NCI-H146 treated with DMSO at 0.1 percent for 48 hours (cell line): Measurements from ENCODE around the gene LGMN.
"Not testable (repeated sequence)": the region's sequence is repeated elsewhere in the genome, so short reads cannot be mapped to it uniquely, and the experiment has no call there.

Source experiments
- DNase-seq: peaks from one replicate; lab custom pipeline; 2025; ENCODE audit not compliant: unreplicated experiment; lab: John Stamatoyannopoulos, UW

LGMN gene

DNA sequence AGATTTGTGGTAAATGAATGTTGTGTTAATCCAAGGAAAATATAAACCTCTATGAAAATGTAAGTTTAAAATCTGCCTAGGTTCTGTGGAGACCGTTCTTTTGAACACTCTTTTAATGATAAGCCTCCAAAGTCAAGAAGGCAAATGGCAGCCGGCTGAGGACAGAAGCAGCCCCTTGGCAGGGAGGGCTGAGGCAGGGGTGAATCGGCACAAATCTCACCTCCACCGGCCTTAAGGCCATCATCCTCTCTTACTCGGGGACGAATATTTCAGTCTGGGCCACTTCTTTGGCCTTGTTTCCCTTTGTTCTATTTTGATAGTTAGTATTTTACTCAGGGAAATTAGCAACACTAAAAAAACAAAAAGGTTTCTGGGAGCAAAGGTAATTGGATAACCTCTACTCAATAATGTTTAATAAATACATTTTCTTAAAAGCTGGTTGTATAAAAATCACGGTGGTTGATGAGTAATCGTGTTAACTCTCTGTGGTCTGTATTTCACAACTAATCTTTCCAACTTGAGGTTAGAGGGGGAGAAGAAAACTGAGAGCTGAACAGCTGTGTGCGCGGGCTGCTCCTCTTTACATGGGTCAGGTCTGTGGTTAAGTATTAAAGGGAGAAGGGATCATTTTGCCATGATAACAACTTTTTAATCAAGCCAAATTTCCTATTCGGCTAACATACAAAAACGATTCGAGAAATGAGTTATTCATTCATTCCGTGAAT is 18.6 kb downstream of the LGMN start:
- DNase-seq = no peak

DNA sequence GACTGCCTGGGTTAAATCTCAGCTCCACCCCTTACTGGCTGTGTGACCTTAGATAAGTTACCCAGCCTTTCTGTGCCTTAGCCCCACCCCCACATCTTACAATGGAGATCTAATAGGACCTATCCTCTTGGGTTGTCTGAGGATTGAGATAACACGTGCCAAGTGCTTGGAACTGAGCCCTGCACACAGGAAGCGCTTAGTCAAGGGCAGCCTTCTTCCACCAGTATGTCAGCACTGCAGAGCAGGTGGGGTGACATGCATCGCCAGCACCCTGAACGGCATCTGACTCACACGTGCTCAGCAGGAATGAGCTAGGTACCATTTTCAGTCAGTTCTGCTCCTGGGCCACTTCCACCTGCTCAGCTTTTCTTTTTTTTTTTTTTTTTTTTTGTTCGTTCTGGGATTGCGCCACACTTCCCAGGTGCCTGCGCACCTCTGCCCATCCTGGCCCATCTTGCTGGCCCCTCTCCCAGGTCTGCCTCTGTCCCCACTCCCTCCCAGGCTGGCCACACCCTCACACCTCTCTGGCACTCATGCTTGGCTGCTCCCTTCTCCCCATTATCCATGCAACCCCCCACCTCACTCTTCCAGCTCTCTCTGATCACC is 19.6 kb downstream of the LGMN start:
- no peak for DNase-seq

GRCh38 chr14:92726933-92727262 is 21.5 kb downstream of the LGMN start:
- DNase-seq = no peak

DNA sequence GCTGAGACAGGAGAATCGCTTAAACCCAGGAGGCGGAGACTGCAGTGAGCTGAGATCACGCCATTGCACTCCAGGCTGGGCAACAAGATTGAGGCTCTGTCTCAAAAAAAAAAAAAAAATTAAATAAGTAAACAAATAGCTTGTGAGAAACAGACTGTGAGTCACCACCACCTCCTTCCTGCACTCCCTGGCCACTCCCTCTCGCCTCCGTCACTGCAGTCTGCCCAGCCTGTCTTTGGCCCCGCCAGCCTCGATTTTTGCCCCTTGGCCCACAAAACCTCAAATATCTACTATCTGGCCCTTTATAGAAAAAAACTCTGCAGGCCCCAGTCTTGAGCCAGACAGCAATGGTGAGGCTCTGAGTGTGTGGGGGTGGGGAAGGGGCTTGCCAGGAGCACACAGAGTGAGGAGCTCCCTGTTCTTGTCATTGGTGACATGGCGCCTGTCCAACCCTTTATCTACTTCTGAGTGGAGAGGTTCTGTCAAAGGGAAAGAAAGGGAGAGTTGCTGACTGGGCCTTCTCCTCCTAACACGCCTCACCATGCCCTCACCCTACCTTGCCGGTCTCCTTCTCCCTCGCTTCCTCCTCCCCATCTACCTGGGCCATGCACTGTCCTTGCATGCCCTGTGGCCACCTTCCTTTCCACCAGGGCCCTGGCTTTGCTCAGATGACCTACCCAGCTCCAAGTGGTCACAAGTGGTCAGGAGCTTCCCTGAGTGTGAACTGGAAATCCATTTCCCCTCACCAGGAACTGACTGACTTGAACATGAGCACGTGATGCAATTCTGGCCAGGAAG is 22.1 kb downstream of the LGMN start:
- no peak for DNase-seq

- DNase-seq = no peak
Observed at GRCh38 chr14:92724516-92725340, 23.7 kb downstream of the LGMN start.

GRCh38 chr14:92719890-92720323 is 28.5 kb downstream of the LGMN start:
- DNase-seq = no peak

DNA sequence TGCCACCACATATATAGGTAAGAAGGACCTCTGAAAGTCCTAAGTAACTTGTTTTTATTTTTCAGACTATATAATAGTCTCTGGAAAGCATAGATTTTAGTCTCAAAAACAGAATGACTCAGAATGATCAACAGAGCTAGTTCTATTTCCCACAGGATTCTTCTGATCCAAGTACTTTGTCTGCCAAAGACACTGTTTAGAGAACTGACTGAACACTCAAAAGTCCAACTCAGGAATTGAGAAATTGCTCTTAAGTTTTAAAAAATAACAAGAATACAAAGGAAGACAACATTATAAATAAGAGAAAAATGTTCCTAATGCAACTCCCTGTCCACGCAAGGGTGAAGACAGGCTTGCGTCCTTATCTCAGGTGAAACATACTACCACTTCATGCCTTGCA is 29.0 kb downstream of the LGMN start:
- no peak for DNase-seq

- no peak for DNase-seq
Observed at GRCh38 chr14:92718664-92719063, 29.8 kb downstream of the LGMN start.

DNA sequence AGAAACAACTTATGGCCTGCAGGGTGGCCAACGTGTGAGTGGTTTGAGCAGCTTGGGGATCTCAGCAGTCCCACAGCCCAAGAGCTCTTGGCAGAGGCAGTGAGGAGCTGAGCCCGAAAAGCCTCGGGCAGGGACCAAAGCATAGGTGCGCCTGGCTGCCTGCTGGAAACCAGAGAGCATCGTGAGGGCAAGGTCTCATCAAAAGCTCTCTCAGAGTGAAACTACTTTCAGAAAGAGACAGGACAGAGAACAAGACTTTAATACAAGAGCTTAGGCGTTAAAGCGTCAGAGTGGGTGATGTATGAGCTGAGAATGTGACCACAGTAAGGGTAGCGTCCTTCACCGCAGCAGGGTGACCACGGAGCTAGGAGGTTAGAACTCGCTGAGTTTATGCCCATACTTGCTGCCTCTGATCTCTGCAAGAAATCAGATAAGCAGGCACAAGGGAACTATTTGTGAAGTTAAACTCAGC is 30.8 kb downstream of the LGMN start:
- no peak for DNase-seq

DNA sequence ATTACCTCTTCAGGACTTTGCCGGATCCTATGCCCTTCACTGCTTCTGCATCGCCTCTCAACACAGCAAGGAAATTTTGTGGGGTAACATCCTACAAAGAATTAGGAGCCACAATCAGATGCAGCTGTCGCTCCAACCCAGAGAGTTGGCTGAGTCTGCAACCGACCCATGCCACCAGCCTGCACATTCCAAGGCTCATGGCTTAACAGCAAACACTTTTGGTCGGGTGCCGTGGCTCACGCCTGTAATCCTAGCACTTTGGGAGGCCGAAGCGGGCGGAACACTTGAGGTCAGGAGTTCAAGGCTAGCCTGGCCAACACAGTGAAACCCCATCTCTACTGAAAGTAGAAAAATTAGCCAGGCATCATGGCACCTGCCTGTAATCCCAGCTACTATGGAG is 32.3 kb downstream of the LGMN start:
- no peak for DNase-seq

- not testable (repeated sequence) for DNase-seq
Observed at GRCh38 chr14:92714739-92715307, 33.6 kb downstream of the LGMN start.

DNA sequence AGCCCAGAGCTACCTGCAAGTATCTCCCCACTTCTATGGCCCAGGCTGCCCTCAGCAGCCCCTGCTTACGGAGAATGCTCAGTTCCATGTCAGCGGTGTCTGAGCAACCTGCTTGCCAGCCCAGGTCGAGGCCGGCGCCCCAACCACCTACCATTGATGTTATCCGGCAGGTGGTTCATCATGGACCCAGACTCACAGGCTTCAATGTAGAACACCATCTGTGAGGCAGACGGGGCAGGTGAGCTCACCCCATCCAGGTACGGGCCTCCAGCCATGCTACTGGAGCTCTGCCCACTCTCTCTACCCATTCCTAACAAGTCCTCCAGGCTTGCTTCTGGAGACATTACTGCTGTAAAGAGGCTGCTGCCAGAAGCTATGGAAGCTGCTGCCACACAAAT is 35.8 kb downstream of the LGMN start:
- DNase-seq = no peak

DNA sequence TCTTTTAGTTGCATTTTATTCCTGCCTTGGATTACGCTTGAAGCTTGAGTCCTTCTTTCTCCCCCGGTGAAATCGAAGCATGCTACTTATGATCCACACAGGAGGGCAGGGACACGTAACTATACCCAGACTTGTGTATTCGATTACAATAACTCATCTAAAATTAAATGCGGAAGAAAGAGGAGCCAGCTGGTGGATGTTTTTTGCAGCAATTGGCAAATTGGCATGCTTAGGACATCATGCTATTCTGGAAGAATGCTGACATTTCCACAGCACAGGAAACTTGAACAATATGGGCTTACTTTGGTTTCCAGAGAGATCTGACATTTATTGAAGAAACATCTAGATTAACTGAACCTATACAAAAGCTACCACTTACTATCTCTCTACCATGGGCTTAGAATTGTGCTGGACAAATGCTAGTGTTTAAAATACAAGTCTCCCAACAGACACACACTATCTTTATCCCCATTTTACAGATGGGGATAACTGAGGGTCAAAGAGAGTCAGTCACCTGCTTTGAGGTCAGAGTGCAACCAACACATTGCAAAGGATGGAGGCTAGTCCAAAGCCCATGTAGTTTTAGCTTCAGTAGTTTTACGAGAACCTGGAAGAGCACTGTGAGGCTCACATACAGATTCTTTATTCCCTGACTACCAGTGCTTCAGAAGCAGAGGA is 36.3 kb downstream of the LGMN start:
- DNase-seq = no peak

- no peak for DNase-seq
Observed at GRCh38 chr14:92710001-92710341, 38.5 kb downstream of the LGMN start.

GRCh38 chr14:92709340-92710000 is 39.0 kb downstream of the LGMN start:
- no peak for DNase-seq

GRCh38 chr14:92706386-92706785 is 42.0 kb downstream of the LGMN start:
- no peak for DNase-seq

DNA sequence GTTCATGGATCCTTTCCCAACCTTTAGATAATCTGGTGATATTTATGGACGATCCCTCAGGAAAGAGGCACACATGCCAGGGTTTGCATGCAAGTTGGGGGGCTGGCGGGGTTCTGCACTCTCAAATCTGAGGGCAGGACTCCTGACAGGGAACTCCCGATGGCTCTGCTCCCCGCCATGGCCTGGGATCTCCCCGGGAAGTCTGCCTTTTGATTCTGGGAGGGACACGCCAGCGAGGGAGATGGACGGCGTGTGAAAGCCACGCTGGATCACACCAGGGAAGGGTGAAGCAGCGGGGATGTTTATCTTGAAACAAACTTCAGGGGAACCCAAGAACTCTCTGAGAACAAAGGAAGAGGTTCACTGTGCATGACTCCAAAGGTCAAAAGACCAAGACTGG is 43.6 kb downstream of the LGMN start:
- DNase-seq = no peak

DNA sequence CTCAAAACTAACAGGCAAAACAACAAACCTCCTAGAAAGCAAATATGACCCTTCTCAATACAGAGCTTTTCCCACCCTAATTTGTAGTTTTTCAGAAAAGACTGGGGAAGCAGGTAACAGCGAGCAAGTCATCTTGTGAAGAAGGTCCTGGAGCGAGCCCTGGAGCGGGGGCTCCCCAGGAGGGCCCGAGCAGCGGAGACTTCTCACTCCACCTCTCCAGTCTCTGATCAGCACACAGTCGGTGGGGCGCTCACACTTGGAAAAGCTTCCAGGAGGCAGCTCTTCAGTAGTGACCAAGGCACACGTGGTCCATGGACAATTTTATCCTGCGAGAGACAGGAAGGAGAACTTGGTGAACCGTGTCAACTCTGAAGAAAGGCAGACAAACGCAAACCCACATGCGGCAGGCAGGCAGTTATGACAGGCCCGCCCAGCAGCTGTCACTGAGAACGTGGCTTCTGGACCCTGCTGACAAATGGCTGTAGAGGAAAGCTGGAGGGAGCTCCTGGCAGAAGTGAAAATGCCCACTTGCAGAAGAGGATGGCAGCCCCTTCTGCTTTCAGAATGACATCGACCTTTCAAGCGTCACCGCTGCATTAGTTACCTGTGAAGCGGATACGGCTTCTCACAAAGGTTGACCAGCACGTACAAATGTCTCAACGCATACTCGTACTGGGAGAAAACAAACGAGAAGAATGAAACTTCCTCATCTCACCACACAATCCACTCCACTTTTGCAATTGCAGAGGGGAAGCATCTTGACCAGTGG is 44.2 kb downstream of the LGMN start:
- DNase-seq = no peak

DNA sequence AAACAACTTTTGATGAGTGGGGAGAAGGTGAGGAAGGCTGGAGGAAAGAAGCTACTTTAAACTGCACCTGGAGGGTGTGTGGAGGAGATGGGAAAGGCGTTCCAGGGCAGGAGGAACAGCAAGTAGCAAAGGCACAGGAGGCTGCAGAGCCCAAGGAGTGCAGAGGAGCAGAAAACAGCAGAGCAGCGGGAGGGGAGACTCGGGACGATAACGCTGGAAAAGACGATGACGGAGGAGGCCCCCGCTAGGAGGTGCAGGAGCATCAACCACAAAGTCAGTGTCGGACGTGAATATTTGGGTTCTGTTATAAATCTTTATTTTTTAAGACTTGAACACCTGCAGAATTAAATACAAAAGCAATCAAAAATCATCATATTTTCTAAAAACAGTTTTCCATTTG is 44.9 kb downstream of the LGMN start:
- DNase-seq = no peak
